Fibroblast of lung (primary cell): ENCODE results near the gene NKRF. TPM values are rescaled to one million over a fixed set of nuclear protein-coding genes. Genes with fewer than 3 reads are reported as not detected.

Experiments
- DNase-seq, 2 donors: peaks; one replicate each; pipeline versions ENCODE4 v3.0.0 to v3.0.0-alpha.2; 2010; ENCODE audit warnings: low read depth in 2 of 2
- H2AFZ ChIP-seq: 2 replicates; pipeline ENCODE4 v1.5.1; 2012; ENCODE audit warnings: low read length, control low read depth, inconsistent platforms
- H3K27ac ChIP-seq: 2 replicates; pipeline ENCODE4 v1.5.1; 2011; ENCODE audit warnings: low read length, control low read depth; ENCODE audit not compliant: insufficient read depth
- H3K27me3 ChIP-seq: 2 replicates; pipeline ENCODE4 v1.5.1; 2011; ENCODE audit warnings: mild to moderate bottlenecking, low read length; ENCODE audit not compliant: control insufficient read depth, insufficient read depth
- H3K36me3 ChIP-seq: 2 replicates; pipeline ENCODE4 v1.5.1; 2011; ENCODE audit warnings: low read length; ENCODE audit not compliant: control insufficient read depth, insufficient read depth
- H3K4me1 ChIP-seq: 2 replicates; pipeline ENCODE4 v1.5.1; 2011; ENCODE audit warnings: low read length; ENCODE audit not compliant: control insufficient read depth, insufficient read depth; ENCODE audit errors: extremely low read depth
- H3K4me2 ChIP-seq: 2 replicates; pipeline ENCODE4 v1.5.1; 2011; ENCODE audit warnings: low read length, control low read depth; ENCODE audit not compliant: insufficient read depth; ENCODE audit errors: extremely low read depth
- H3K4me3 ChIP-seq, 4 experiments: fragments of 200-600 bp in 1 of 4; sonication (generic) in 1 of 4; replicated peaks in 1 of 4; 2 replicates each; pipeline ENCODE4 v1.5.1; 2011 to 2016; ENCODE audit warnings: low read length in 4 of 4, low read depth in 3 of 4, mild to moderate bottlenecking in 3 of 4, control low read depth in 2 of 4, inconsistent platforms in 1 of 4, mixed read lengths in 1 of 4; ENCODE audit not compliant: insufficient read depth in 1 of 4; ENCODE audit errors: control extremely low read depth in 1 of 4
- H3K79me2 ChIP-seq: 2 replicates; pipeline ENCODE4 v1.5.1; 2012; ENCODE audit warnings: mild to moderate bottlenecking, low read length, inconsistent platforms; ENCODE audit not compliant: control insufficient read depth, insufficient read depth
- H3K9ac ChIP-seq: 2 replicates; pipeline ENCODE4 v1.5.1; 2011; ENCODE audit warnings: mild to moderate bottlenecking, low read length, control low read depth; ENCODE audit not compliant: insufficient read depth
- H3K9me3 ChIP-seq: 2 replicates; pipeline ENCODE4 v1.5.1; 2012; ENCODE audit warnings: low read depth, low read length; ENCODE audit not compliant: control insufficient read depth, insufficient read depth
- H4K20me1 ChIP-seq: 2 replicates; pipeline ENCODE4 v1.5.1; 2011; ENCODE audit warnings: low read length; ENCODE audit not compliant: control insufficient read depth, insufficient read depth; ENCODE audit errors: extremely low read depth
- CTCF ChIP-seq, 2 donors: IDR thresholded peaks in 1 of 2; conservative IDR thresholded peaks in 1 of 2; 1 replicate in 1 of 2; 2 replicates in 1 of 2; pipeline ENCODE4 v1.5.1; 2011 to 2012; ENCODE audit warnings: low read length in 2 of 2, control low read depth in 1 of 2, inconsistent platforms in 1 of 2, low read depth in 1 of 2, mild to moderate bottlenecking in 1 of 2
- EZH2 ChIP-seq: IDR thresholded peaks from 2 replicates; pipeline ENCODE4 v1.5.1; 2012; ENCODE audit warnings: low read length, control low read depth, mild to moderate bottlenecking; ENCODE audit errors: missing control alignments
- polyA minus RNA-seq: library from RNA; depleted of rRNA, polyadenylated mRNA; stranded (reverse); fragments of >200 nt; gene quantifications from 2 replicates; pipeline ENCODE4 v1.2.3, GENCODE V29; 2011; ENCODE audit warnings: low replicate concordance
- polyA plus RNA-seq, 2 donors: library from polyadenylated mRNA; depleted of rRNA in 1 of 2; stranded (reverse) in 1 of 2; unstranded in 1 of 2; fragments of >200 nt; gene quantifications; 2 replicates each; pipeline ENCODE4 v1.2.1, GENCODE V29; 2011 to 2012; ENCODE audit warnings: missing spikeins in 1 of 2
- total RNA-seq: library from RNA; depleted of rRNA; stranded (reverse); fragments of >200 nt; gene quantifications from 2 replicates; pipeline ENCODE4 v1.2.1, GENCODE V29; 2014

The NKRF gene
- 3.9 and 4.1 TPM in 2 replicates for total RNA-seq
- 7.1 and 7.4 TPM in 2 replicates for polyA plus RNA-seq
- 5.5 and 6.0 TPM in 2 replicates for polyA plus RNA-seq (2012)
- 1.3 and 2.6 TPM in 2 replicates for polyA minus RNA-seq

DNA sequence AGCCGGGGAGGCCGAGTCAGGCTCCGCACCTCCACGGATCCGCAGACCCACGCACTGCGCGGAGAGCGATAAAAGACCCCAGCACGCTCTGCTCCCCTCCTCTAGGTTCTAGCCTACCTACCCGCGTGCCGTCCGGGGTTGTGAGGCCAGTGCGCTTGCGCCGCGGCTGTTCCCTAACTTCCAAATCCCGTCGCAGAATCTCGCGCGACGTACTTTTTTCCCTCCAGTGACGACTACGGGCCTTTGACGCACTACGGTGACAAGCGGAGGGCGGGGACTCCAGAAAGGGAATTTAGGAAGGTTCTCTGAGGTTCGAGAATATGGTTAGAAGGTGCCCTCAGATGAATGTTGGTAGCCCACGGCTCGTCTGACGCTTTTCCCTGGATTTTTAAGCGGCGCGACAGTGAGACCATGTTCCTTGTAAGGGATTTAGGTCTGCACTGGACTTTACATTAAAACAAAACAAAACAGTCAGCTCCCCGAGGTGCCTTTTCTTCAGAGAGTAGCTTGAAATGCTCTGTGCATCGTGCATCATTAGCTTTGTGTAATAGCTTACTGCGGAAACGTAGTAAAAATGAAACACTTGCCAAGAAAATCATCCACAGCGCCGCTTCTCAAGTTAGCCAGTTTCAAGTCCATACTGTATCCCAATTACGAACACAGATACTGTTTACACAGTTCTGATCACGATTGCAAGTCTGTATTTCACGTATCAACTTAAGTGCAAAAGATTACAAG lies at the start of gene NKRF:
Gene NKRF (minus strand): TSS at position 145 of the 738 bp plus-strand sequence.
- no peaks in the 10 kb centered on the region for H3K4me1 ChIP-seq
- peak within 1 kb of the TSS; percentile 89 for H2AFZ ChIP-seq
- peak within 1 kb of the TSS; percentile 65 to 77 (median 74) for H3K4me3 ChIP-seq
- peak within 1 kb of the TSS; percentile 85 for H3K4me2 ChIP-seq
- DNase-seq = peak; percentile 81 to 94
- TF ChIP-seq EZH2 (no peak), CTCF (conservative IDR thresholded peaks at IDR 0.05 in 1 of 2, IDR thresholded peaks at IDR 0.05 in 1 of 2; ENCODE audit: low read depth in 1 of 2, low read length in 2 of 2) (no peak)
- H3K79me2 ChIP-seq = peaks cover 30% of the 10 kb centered on the region
- no peaks in the 10 kb centered on the region for H3K27me3 ChIP-seq
- H3K9me3 ChIP-seq = no peaks in the 10 kb centered on the region
- H3K9ac ChIP-seq = peak within 1 kb of the TSS; percentile 92
- peak within 1 kb of the TSS; percentile 91 for H3K27ac ChIP-seq
- H4K20me1 ChIP-seq = no peaks in the 10 kb centered on the region
- no peaks in the 10 kb centered on the region for H3K36me3 ChIP-seq

- TF ChIP-seq CTCF (conservative IDR thresholded peaks at IDR 0.05 in 1 of 2, IDR thresholded peaks at IDR 0.05 in 1 of 2; ENCODE audit: low read depth in 1 of 2, low read length in 2 of 2) = no peak
- no peak for TF ChIP-seq EZH2
- H2AFZ ChIP-seq = no peak overlapping the region
- H3K79me2 ChIP-seq = no peaks in the 10 kb centered on the region
- DNase-seq = peak; percentile 63 to 90
- no peak overlapping the region for H3K4me3 ChIP-seq
- no peak overlapping the region for H3K27ac ChIP-seq
- no peaks in the 10 kb centered on the region for H3K36me3 ChIP-seq
- no peaks in the 10 kb centered on the region for H3K27me3 ChIP-seq
- no peak overlapping the region for H3K9ac ChIP-seq
- H3K9me3 ChIP-seq = no peaks in the 10 kb centered on the region
- no peak overlapping the region for H3K4me2 ChIP-seq
- H4K20me1 ChIP-seq = no peaks in the 10 kb centered on the region
- H3K4me1 ChIP-seq = peaks cover 2% of the 10 kb centered on the region
These were observed 48.9 kb upstream of the NKRF start for GRCh38 chrX:119655125-119655524.

DNA sequence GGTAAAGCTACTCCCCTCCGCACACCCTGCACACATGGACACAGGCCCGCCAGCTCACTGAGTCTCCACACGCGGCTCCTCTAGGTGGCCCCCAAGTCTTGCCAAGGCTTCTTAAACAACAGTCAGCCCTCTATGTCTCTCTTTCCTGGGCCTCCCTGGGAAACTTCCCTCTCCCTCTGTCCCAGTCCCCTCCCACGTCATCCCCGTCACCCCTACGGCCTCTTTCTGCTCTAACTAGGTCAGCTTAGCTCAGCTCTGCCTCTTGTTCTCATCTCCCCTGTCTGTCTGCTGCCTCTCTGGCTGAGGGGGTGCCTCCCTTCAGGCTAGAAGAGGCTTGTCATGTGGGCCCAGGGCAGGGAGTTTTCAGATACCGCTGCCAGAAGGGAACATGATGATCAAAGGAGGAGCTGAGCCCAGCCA lies 47.9 kb upstream of the NKRF start:
- TF ChIP-seq CTCF (conservative IDR thresholded peaks at IDR 0.05 in 1 of 2, IDR thresholded peaks at IDR 0.05 in 1 of 2; ENCODE audit: low read depth in 1 of 2, low read length in 2 of 2) (peak in 1 of 2 donors; percentile 20), EZH2 (no peak)
- H3K4me1 ChIP-seq = peaks cover 2% of the 10 kb centered on the region
- H2AFZ ChIP-seq = no peak overlapping the region
- no peaks in the 10 kb centered on the region for H3K36me3 ChIP-seq
- peak; percentile 50 to 68 for DNase-seq
- H3K4me2 ChIP-seq = no peak overlapping the region
- no peaks in the 10 kb centered on the region for H4K20me1 ChIP-seq
- H3K79me2 ChIP-seq = no peaks in the 10 kb centered on the region
- no peak overlapping the region for H3K9ac ChIP-seq
- no peak overlapping the region for H3K4me3 ChIP-seq
- H3K27ac ChIP-seq = no peak overlapping the region
- no peaks in the 10 kb centered on the region for H3K27me3 ChIP-seq
- no peaks in the 10 kb centered on the region for H3K9me3 ChIP-seq
